BJ (cell line): ENCODE measurements around the gene PEX11A. TPM values are rescaled to one million over a fixed set of nuclear protein-coding genes. Genes with fewer than 3 reads are reported as not detected.

ENCODE experiments used
- CTCF ChIA-PET: fragments of 350-600 bp; formaldehyde crosslinking; extraction: SDS; loops from one replicate; lab custom pipeline; 2021; ENCODE audit warnings: antibody characterized with exemption, inconsistent platforms; lab: Yijun Ruan, JAX
- POLR2A ChIA-PET: fragments of 300-600 bp; sonication (Branson Sonifier 250); formaldehyde crosslinking; extraction: SDS; loops from one replicate; lab custom pipeline; 2021; ENCODE audit warnings: antibody characterized with exemption; lab: Charles Lee
- DNase-seq: peaks from one replicate; pipeline ENCODE4 v3.0.0-alpha.2; 2011; ENCODE audit warnings: low read depth
- H3K27me3 ChIP-seq: 2 replicates; pipeline ENCODE4 v1.6.0; 2011; ENCODE audit warnings: low read length; ENCODE audit not compliant: control insufficient read depth, insufficient read depth
- H3K36me3 ChIP-seq: 2 replicates; pipeline ENCODE4 v1.5.1; 2011; ENCODE audit warnings: low read length; ENCODE audit not compliant: control insufficient read depth, insufficient read depth
- H3K4me3 ChIP-seq: 2 replicates; pipeline ENCODE4 v1.5.1; 2011; ENCODE audit warnings: low read depth, mild to moderate bottlenecking, control low read depth, low read length
- polyA plus RNA-seq: library from polyadenylated mRNA; depleted of rRNA; stranded (reverse); fragments of >200 nt; gene quantifications from 2 replicates; pipeline ENCODE4 v1.2.3, GENCODE V29; 2011
- TF ChIP-seq, protein P1 (sequence below): IDR thresholded peaks from 2 replicates; pipeline ENCODE4 v1.5.1; 2011; ENCODE audit warnings: low read depth, mild to moderate bottlenecking, control low read depth, inconsistent platforms, low read length, moderate library complexity; ENCODE audit not compliant: insufficient read depth

PEX11A gene
- polyA plus RNA-seq, 1 experiment: 8.9 TPM

DNA sequence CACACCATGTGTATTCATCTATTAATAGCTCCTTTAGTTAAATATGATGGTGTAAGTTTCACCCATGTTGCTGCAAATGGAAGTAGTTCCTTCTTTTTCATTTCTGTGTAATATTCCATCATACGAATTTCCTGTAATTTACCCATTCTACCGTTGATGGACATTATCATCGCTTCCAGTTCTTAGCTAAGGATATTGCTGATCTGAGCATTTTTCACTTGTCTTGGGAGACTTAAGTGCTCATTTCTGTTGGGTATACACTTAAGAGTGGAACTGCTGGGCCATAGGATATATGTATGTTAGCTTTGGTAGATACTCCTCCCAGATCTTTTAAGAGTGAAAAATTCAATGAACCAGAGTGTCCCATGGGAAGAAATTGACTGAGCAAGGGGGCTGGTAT, 22.4 kb downstream of the PEX11A start:
- ChIA-PET POLR2A (no interaction called here), CTCF (interaction anchor here (0.7 to 1.0 kb wide), 2 partner anchors 21 to 574 kb away, joined by 3 to 4 read pairs; no protein-coding TSS in a partner anchor)
- Histone ChIP-seq H3K4me3 (no peak overlapping the region), H3K27me3 (no peaks in the 10 kb centered on the region), H3K36me3 (no peaks in the 10 kb centered on the region)
- DNase-seq: no peak
- TF ChIP-seq, protein P1, sequence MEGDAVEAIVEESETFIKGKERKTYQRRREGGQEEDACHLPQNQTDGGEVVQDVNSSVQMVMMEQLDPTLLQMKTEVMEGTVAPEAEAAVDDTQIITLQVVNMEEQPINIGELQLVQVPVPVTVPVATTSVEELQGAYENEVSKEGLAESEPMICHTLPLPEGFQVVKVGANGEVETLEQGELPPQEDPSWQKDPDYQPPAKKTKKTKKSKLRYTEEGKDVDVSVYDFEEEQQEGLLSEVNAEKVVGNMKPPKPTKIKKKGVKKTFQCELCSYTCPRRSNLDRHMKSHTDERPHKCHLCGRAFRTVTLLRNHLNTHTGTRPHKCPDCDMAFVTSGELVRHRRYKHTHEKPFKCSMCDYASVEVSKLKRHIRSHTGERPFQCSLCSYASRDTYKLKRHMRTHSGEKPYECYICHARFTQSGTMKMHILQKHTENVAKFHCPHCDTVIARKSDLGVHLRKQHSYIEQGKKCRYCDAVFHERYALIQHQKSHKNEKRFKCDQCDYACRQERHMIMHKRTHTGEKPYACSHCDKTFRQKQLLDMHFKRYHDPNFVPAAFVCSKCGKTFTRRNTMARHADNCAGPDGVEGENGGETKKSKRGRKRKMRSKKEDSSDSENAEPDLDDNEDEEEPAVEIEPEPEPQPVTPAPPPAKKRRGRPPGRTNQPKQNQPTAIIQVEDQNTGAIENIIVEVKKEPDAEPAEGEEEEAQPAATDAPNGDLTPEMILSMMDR: no peak

DNA sequence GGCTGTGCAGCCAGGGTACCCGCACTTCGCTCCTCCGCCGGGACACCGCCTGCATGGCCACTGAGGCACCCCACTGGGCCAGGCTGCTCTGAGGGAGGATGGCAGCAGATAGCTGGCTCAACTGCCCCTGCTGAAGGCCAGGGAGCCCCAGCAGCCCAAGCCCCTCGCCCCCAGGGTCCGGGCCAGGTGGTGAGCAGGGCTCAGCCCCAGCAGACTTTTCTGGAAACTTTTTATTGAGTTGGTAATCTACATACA, 22.9 kb downstream of the PEX11A start:
- TF ChIP-seq, protein P1: no peak
- ChIA-PET POLR2A (no interaction called here), CTCF (interaction anchor here (1.0 kb wide), 1 partner anchor 21 kb away, joined by 4 read pairs; no protein-coding TSS in a partner anchor)
- H3K4me3 ChIP-seq: no peak overlapping the region
- DNase-seq: no peak
- H3K27me3 ChIP-seq: no peaks in the 10 kb centered on the region
- no peaks in the 10 kb centered on the region for H3K36me3 ChIP-seq

DNA sequence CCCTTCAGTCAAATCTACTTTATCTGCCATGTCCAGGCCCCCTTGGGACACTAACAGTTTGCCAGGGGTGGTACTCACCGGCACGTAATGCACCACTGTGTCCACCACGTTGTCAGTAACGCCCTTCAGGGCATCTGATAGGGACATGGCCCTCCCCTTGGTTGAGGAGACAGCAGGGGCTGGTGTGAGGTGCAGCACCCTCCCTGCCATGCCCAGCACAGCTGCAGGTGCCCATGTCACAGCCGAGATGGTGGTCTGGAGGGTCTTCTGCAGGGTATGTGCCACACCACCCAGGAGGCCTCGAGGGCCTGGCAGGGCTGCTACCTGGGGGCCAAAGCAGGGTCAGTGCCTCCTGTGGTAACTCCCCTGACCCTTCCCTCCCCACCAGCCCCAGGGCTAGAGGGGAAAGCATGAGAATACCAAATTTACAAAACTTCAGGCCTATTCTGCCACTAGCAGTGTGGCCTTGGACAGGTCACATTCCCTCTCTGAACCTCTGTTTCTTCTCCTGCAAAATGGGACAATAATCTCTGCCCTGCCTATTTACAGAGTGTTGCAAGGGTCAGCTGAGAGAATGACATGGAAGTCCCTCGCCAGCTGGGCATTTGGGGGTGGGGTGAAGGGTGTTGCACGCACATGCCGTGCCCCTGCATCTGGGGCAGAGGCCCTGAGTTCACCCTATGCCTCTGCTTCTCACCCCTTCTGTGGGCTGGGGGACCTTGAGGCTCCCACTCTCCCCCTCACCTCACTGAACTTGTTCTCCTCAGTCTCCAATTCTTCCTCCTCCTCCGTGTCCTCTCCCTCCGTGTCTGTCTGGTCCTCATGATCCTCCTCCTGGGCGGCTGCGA, 23.5 kb downstream of the PEX11A start:
- H3K4me3 ChIP-seq: no peak overlapping the region
- no peak for DNase-seq
- H3K27me3 ChIP-seq: no peaks in the 10 kb centered on the region
- POLR2A ChIA-PET: no interaction called here
- H3K36me3 ChIP-seq: no peaks in the 10 kb centered on the region
- CTCF ChIA-PET: interaction anchor here (1.5 kb wide), 1 partner anchor 12 kb away, joined by 3 read pairs; the partner anchor contains the start of gene KIF7
- TF ChIP-seq, protein P1: no peak

DNA sequence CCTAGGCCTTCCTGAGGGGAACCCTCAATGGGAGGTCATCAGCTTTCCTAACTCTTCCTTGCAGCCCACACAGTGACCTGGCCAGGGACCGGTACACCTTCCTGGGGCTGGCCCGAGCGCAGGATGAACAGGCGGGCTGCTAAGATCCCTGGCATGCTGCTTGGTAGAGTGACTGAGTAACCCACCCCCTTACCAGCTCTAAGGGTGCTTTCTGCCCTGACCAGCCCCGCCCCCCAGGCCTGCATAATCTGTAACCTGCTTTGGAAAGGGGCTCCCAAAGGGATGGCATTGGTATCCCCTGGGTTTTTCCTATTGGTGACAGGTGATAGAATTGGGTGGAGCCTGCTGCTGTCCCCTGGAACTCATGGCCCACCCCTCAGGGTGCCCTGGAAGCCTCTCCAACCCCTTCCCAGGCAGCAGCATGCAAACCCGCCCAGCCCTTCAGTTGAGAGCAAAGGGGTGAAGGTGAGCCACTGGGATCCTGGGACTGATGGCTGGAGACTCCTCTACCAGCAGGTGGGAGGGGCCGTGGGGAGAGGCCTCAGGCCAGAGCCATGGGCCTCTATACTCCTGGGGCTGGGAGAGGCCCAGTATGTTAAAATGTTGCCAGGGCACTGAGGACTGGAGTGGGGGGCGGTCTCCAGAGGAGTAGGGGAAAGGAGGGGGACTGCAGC, 24.2 kb downstream of the PEX11A start:
- no peaks in the 10 kb centered on the region for H3K36me3 ChIP-seq
- no peak overlapping the region for H3K4me3 ChIP-seq
- TF ChIP-seq, protein P1: no peak
- H3K27me3 ChIP-seq: no peaks in the 10 kb centered on the region
- ChIA-PET CTCF (interaction anchor here (0.7 to 1.5 kb wide), 7 partner anchors 8 to 222 kb away, joined by 3 to 4 read pairs (median 3); partner anchors contain the start of gene KIF7), POLR2A (no interaction called here)
- DNase-seq: no peak
